ENCODE measurements around the gene FBXL20. TPM values are rescaled to one million over a fixed set of nuclear protein-coding genes. Genes with fewer than 3 reads are reported as not detected.

FBXL20 gene
- polyA plus RNA-seq, 1 donor (not counting 4 experiments of a cell fraction or from before 2014, with no cell fraction given), result 4.9 TPM

DNA sequence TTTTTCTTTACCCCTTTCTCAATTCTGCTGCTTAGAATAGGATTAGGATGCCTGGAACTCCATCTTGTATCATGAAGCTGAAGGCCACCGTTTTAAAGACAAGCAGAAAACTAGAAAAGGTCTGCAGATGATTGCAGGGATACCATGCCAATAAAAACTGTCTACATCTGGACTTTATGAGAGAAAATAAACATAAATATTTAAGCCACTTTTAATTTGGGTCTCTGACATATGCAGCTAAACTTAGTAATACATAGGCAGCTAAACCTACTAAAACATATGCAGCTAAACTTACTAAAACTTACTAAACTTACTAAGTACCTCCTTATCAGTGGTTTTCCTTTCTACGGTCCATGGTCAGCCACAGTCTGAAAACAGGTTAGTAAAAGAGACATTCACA, 48.4 kb downstream of the FBXL20 start:
- DNase-seq (ENCODE audit: low read depth, low spot score) (no peak), FAIRE-seq (no peak)
- no peak overlapping the region for H3K4me3 ChIP-seq (ENCODE audit: control insufficient read depth in 2 of 3, extremely low read depth in 1 of 3, insufficient read depth in 2 of 3, low read depth in 1 of 3, low read length in 3 of 3)
- H3K79me2 ChIP-seq (ENCODE audit: control insufficient read depth, insufficient read depth, low read length), result no peaks in the 10 kb centered on the region
- H3K9me1 ChIP-seq (ENCODE audit: control insufficient read depth, extremely low read depth, insufficient read depth, low read length), result no peaks in the 10 kb centered on the region
- dilution Hi-C loops (cut with MboI; ENCODE audit: extremely low pct_ligation_motif_present, low sequenced_read_pairs), result no loop called here
- H3K4me1 ChIP-seq (ENCODE audit: control insufficient read depth, extremely low read depth, insufficient read depth, low read length), result no peaks in the 10 kb centered on the region
- TF ChIP-seq, protein P1, sequence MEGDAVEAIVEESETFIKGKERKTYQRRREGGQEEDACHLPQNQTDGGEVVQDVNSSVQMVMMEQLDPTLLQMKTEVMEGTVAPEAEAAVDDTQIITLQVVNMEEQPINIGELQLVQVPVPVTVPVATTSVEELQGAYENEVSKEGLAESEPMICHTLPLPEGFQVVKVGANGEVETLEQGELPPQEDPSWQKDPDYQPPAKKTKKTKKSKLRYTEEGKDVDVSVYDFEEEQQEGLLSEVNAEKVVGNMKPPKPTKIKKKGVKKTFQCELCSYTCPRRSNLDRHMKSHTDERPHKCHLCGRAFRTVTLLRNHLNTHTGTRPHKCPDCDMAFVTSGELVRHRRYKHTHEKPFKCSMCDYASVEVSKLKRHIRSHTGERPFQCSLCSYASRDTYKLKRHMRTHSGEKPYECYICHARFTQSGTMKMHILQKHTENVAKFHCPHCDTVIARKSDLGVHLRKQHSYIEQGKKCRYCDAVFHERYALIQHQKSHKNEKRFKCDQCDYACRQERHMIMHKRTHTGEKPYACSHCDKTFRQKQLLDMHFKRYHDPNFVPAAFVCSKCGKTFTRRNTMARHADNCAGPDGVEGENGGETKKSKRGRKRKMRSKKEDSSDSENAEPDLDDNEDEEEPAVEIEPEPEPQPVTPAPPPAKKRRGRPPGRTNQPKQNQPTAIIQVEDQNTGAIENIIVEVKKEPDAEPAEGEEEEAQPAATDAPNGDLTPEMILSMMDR (optimal IDR thresholded peaks at IDR 0.05 in 1 of 3, IDR thresholded peaks at IDR 0.05 in 1 of 3, conservative IDR thresholded peaks at IDR 0.05 in 1 of 3; ENCODE audit: extremely low read depth in 1 of 3, insufficient read depth in 2 of 3, low read length in 3 of 3), result no peak
- no peak for TF ChIP-seq EZH2 (IDR thresholded peaks at IDR 0.05; ENCODE audit: low read length)
- no peaks in the 10 kb centered on the region for H3K9me3 ChIP-seq (ENCODE audit: control insufficient read depth, low read depth, low read length)
- no peaks in the 10 kb centered on the region for H3K36me3 ChIP-seq (ENCODE audit: control insufficient read depth in 2 of 2, extremely low read depth in 1 of 2, insufficient read depth in 2 of 2, low read length in 2 of 2)
- no peak overlapping the region for H3K9ac ChIP-seq (ENCODE audit: control insufficient read depth, extremely low read depth, insufficient read depth, low read length)
- no peak overlapping the region for H2AFZ ChIP-seq (ENCODE audit: control insufficient read depth, low read length)
- H3K27me3 ChIP-seq (ENCODE audit: control insufficient read depth, extremely low read depth, insufficient read depth, low read length), result no peaks in the 10 kb centered on the region
- no peak overlapping the region for H3K4me2 ChIP-seq (ENCODE audit: control insufficient read depth, extremely low read depth, insufficient read depth, low read depth, low read length)
- H3K27ac ChIP-seq (ENCODE audit: control insufficient read depth, insufficient read depth, low read length), result no peak overlapping the region
- H4K20me1 ChIP-seq (ENCODE audit: control insufficient read depth, extremely low read depth, insufficient read depth, low read length), result no peaks in the 10 kb centered on the region

DNA sequence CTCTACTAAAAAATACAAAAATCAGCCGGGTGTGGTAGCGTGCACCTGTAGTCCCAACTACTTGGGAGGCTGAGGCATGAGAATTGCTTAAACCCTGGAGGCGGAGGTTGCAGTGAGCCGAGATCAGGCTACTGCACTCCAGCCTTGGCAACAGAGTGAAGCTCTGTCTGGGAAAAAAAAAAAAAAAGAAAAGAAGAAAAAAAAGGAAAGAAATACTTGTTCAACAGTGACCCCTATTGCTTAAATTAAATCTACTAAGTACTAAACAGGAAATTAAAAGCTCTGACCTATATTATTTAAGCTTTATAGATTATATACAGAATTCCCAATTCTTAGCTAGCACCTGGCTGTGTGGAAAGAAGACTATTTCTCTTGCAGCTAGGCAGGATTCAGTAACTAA, 48.9 kb downstream of the FBXL20 start:
- FAIRE-seq (no peak), DNase-seq (ENCODE audit: low read depth, low spot score) (no peak)
- dilution Hi-C loops (cut with MboI; ENCODE audit: extremely low pct_ligation_motif_present, low sequenced_read_pairs), result no loop called here
- no peak overlapping the region for H3K27ac ChIP-seq (ENCODE audit: control insufficient read depth, insufficient read depth, low read length)
- no peaks in the 10 kb centered on the region for H3K79me2 ChIP-seq (ENCODE audit: control insufficient read depth, insufficient read depth, low read length)
- no peaks in the 10 kb centered on the region for H3K4me1 ChIP-seq (ENCODE audit: control insufficient read depth, extremely low read depth, insufficient read depth, low read length)
- no peaks in the 10 kb centered on the region for H3K9me3 ChIP-seq (ENCODE audit: control insufficient read depth, low read depth, low read length)
- H3K9me1 ChIP-seq (ENCODE audit: control insufficient read depth, extremely low read depth, insufficient read depth, low read length), result no peaks in the 10 kb centered on the region
- no peaks in the 10 kb centered on the region for H3K36me3 ChIP-seq (ENCODE audit: control insufficient read depth in 2 of 2, extremely low read depth in 1 of 2, insufficient read depth in 2 of 2, low read length in 2 of 2)
- no peak for TF ChIP-seq EZH2 (IDR thresholded peaks at IDR 0.05; ENCODE audit: low read length)
- TF ChIP-seq, protein P1 (optimal IDR thresholded peaks at IDR 0.05 in 1 of 3, IDR thresholded peaks at IDR 0.05 in 1 of 3, conservative IDR thresholded peaks at IDR 0.05 in 1 of 3; ENCODE audit: extremely low read depth in 1 of 3, insufficient read depth in 2 of 3, low read length in 3 of 3), result no peak
- no peak overlapping the region for H2AFZ ChIP-seq (ENCODE audit: control insufficient read depth, low read length)
- no peaks in the 10 kb centered on the region for H3K27me3 ChIP-seq (ENCODE audit: control insufficient read depth, extremely low read depth, insufficient read depth, low read length)
- no peaks in the 10 kb centered on the region for H4K20me1 ChIP-seq (ENCODE audit: control insufficient read depth, extremely low read depth, insufficient read depth, low read length)
- H3K4me2 ChIP-seq (ENCODE audit: control insufficient read depth, extremely low read depth, insufficient read depth, low read depth, low read length), result no peak overlapping the region
- H3K4me3 ChIP-seq (ENCODE audit: control insufficient read depth in 2 of 3, extremely low read depth in 1 of 3, insufficient read depth in 2 of 3, low read depth in 1 of 3, low read length in 3 of 3), result no peak overlapping the region
- H3K9ac ChIP-seq (ENCODE audit: control insufficient read depth, extremely low read depth, insufficient read depth, low read length), result no peak overlapping the region
